ENCODE data around the gene STIMATE.

STIMATE gene

DNA sequence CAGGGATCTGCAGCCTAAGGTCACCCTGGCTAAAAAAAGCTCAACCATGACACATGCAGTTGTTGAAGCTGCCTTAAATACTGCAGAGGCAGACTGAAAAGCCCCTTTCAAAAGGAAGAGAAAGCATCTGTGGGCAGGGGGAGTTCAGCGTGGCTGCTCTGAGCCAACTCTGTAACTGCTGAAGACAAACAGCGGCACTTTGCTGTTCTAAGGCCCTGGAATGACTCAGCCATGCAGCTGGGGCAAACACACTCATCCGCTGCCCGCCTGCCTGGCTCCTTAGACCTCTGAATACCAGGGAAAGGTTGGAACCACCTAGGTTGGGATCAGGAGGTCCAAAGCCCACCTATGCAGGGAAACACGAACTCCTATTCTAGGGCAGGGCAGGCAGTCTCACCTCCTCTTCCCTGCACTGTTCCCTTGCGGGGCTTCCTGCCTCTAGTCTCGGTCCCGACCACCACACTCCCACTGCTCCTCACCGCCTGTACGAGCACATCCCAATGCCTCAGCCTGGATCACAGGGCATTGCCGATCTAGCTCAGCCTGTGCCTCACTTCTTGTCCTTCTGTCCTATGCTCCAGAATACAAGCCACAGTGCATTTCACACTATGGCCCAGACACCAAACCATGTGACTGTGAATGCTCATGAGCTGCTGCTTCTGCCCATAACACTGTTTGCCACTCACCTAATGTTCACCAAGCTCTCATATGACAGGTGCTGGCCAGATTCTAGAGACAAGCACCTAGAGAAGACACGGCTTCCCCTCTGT, 56.0 kb downstream of the STIMATE start:
- DNase-seq (ENCODE audit: low read depth, low spot score): no peak

DNA sequence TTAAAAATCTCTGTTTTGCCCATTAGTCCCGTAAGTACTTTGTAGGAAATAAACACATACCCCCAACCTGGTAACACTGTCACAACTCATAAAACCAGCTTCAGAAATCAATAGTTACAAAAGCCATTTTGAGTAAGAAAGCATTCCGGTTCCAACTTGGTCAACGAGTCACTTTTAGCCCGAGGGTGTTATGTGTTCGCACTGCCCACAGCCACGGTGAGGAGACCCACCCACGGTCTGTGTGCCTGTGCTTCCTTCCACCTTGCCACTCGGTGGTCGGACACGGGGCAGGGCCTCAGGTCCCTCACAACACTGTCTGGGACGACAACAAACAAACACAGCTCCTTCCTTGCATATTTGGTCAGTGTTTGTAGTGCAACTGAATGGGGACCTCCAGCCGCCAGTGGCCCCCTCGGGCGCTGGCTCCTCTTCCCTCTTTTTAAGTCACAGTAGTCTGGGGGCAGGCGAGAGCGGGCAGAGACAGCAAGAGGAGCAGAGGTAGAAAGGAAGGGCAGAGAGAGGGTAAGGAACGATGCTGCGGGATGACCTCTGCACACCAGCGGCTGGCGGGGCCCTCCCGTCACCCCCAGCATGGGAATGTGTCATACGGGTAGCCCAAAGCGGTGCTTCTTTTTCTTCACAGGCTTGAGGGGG, 57.3 kb downstream of the STIMATE start:
- DNase-seq (ENCODE audit: low read depth, low spot score): no peak

DNA sequence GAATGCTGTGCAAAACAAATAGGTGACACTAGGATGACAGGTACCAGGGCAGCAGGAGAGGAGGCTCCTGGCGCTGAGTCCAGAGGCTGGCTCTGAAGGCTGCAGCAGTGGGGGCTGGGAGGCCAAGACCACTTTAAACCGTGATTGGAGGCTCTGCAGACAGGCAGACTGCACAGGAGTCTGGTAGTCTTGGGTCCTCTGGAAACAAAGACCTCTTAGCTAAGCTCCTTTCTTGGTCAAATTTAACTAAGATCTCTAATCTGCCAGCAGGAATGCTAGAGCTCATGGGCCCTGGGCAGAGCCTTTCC, 58.1 kb downstream of the STIMATE start:
- no peak for DNase-seq (ENCODE audit: low read depth, low spot score)

DNA sequence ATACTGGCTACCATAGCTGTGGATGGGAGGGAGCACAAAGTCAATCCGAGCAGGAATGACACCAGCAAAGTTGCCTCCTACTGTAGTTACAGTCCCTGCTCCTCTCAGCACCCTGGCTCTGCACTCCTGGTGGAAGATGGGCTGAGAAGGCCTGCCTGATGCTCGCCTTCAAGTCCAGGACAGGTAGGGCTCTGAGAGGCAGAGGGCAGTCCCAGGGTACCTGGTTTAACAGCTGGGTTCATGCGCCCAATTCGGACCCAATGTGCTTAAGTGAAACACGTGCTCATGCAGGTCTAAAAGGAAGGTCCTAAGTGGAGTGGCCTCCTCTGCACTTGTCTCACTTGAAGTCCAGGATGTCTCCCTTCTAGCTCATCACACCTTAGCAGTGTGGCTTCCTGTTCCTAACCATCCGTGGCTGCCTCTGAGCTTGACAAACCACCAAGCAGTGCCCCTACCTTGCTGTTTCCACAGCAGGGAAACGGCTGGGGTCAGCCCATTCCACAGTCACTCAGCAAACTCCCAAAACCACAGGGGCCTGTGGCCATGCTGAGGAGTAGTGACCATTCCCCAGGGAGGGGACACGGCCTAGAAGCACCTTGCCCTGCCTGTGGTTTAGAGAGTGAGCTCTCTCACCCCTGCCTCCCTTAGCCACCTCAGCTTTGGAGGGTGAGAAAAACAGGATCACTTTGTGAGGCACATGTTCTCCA, 58.6 kb downstream of the STIMATE start:
- no peak for DNase-seq (ENCODE audit: low read depth, low spot score)

DNA sequence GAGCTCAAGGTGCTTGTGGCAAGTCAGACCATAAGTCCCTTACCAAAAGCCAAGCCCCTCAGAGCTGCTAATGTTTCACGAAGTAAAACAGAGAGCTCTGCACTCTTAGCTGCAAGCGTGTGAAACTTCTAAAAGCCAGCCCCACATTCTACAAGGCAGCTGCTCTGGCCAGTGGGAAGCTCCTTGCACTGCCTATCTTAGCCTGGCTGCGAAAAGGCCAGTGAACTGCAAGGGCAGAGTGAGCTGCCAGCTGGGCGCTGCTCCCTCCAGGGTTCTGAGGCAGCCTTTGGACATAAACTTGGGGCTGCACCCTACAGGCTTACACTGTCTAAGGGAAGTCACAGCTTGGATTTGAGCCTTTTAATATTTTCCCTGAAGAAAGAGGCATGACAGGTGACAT, 60.4 kb downstream of the STIMATE start:
- DNase-seq (ENCODE audit: low read depth, low spot score): no peak

DNA sequence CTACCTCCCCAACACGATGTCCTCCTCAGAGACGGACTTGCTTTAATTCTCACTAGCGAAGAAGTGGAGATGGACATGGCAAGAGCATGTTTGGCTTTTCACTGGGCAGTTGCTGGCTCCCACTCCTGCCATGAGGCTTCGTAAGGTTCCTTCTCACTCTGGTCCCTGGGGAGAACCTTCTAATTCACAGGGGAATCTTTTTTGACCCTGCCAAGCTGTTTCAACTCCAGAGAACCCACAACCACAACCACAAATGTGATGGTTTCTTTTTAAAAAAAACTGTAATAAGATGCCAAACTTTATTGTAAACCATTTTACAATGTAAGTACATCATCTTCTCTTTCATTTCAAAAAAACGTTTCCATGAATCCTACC, 60.9 kb downstream of the STIMATE start:
- DNase-seq (ENCODE audit: low read depth, low spot score): no peak

DNA sequence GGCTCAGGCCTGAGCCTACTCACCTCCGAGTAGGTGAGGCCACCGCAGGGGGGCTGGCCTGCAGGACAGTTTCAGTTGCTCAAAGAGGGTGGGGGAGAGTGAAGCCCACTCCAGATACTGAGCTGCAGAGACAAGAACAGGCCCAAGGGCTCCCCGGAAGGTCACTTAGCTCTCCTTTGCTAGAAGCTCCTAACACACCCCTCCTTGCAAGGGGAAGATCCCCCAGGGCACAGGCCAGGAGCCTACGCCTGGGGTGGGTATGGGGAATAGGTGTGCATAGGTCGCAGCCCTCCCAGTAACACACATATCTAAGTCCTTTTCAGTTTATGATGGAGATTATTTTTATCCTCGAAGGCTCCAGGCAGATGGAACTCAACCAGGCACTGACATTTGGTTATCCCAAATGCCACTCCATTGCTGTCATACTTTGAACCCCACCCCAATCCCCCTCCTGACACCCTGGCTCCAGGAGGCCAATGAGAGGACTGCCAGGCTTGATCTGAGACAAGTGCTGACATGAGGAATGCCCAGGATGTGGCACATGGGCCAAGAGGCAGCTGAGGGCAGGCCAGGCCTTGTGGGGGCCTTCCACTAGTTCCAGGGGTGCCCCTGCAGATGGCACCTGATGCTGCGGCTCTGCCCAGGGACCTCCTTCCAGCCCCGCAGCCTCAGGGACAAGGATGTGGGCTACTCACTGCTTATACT, 61.4 kb downstream of the STIMATE start:
- DNase-seq (ENCODE audit: low read depth, low spot score): no peak

DNA sequence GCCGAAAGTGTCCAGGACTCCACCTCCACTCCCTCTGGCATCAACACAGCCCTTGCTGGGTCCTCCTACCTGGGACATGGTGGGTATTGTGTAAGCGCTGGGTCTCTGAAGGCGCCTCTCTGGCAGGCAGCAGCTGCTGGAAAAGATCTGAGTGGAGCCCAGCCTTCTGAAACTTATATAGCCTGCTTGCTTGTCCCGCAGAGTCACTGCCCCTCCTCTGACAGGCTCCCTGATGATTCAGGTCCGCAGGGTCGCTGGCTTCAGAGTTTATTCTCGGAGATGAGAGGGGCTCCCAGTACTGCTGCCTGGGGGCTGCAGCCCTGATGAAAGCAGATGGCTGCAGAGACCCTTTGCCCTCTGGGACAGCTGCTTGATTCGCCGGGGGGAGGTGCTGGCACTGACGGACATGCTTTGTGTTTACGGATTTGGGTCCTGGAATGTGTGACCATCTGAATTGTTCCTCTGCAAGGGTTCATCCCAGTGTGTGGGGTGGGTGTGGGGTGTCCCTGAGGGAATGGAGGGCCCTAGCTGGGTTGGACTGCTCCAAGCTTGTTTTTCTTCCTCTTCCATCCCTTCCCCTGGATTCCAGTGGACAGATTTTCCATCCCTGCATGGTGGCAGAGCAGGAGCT, 62.4 kb downstream of the STIMATE start, which contains the start of gene MUSTN1:
Gene MUSTN1, minus strand, starts transcription at position 149 of the 631 bp plus-strand sequence. Its CDS starts 71 bp downstream, at position 78.
- DNase-seq (ENCODE audit: low read depth, low spot score): peak; percentile 36

DNA sequence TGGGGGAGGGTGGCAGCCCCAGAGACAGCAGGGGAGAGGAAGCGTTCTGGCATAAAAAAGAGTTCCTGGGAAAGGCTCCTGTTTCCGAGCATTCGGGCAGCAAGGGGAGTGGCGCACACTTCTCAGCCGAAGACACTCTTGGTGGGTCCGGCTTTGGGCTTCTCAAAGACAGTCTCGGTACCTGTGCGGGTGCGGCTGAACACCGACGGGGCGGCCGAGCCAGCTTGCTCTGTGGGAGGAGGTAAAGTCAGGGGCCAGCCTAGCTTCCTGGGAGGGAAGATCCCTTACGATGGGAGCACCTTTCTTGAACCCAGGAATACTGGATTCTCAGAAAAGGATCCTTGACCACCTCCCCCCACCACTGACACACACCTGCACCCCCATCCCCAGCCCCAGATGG, 64.1 kb downstream of the STIMATE start:
- no peak for DNase-seq (ENCODE audit: low read depth, low spot score)

DNA sequence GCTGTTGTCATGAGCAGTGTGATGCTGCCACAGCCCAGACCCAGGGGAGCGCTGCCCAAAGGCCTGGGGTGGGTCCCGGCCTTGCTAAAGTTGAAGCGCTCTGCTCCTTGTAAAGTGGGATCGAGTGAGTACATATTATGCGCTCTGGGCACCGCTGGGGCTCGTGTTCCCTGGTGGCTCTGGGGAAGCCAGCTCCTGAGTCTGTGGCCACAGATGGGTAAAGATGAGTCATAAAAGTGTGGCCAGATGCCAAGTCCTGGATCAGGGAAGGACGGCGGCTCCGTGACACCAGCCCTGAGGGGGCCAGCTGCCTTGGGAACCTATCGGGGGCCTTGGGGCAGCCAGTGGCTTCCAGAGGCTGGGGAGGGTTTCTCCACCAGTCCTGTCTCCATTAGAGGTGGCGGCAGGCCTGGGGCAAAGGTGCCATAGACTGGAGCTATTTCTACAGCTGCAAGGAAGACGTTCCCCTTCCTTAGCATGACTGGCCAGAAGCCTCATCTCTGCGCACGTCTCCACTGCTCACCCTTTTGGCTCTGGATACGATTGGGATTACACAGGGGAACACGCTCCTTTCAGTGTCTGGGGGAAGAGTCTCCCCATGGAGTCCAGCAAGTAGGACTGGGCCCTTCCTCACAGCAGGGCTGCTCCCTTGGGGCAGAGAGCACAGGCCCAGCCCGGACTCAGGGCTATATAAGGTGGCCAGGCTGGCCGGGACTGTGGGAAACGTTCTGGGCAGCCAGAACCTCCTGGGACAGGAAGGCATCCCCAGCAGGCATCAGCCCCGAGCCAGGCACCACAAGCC, 65.6 kb downstream of the STIMATE start:
- peak; percentile 56 for DNase-seq (ENCODE audit: low read depth, low spot score)

DNA sequence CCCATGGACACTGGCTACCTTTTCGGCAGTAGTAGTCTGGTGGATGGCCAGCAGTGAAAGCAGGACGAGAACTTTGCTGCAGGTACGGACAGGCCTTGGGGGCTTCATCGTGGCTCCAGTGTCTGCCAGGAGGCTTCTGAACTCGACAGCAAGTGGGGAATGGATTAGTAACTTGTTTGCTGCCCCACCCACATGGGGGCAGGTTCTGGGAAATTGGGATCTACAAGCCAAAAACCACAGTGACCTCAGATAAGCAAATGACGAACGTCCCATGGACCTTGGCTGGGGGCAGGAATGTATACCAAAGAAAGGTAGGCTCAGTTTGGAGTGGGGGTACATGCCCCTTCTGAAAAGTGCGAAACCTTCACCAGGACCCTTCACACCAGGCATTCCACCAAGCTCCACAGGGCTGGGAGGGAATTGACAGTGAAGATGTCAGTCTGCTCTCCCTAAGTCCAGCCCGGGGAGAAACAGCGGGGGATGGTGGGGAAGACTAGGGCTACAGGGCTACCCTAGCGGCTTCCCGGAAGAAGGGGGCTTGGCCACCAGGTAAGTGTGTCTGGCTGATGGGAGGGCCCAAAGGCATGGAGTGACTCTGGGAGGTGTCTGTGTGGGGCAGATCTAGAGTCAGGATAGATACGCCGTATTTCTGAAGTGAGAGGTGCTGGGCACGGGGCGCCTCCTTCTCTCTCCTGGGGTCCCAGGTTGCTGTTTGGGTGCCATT, 66.7 kb downstream of the STIMATE start, which contains the start of gene ITIH4:
Gene ITIH4, minus strand, starts transcription at position 138 of the 724 bp plus-strand sequence. Its CDS starts 30 bp downstream, at position 108.
- DNase-seq (ENCODE audit: low read depth, low spot score): no peak

DNA sequence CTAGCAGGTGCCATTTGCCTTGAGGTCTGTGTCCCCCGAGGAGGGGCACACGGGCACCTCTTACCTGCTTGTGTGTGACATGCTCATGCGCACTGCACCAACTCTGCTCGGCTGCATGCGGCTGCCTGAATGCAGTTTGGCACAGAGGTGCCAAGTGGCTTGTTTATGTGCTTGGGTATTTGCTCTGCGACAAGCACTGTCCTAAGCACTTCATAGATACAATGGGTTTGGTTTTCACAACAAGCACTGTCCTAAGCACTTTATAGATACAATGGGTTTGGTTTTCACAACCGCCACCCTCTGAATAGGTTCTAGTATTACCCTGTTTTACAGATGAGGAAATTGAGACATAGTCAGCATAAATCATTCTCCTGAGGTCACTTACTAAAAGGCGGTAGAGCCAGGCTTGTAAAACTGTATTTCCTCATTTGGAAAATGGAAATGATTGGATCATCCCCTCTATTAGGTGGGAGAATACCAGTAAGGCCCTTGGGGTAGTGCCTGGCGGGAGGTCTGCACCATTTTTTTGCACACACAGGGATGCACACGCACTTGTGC, 67.4 kb downstream of the STIMATE start:
- no peak for DNase-seq (ENCODE audit: low read depth, low spot score)

DNA sequence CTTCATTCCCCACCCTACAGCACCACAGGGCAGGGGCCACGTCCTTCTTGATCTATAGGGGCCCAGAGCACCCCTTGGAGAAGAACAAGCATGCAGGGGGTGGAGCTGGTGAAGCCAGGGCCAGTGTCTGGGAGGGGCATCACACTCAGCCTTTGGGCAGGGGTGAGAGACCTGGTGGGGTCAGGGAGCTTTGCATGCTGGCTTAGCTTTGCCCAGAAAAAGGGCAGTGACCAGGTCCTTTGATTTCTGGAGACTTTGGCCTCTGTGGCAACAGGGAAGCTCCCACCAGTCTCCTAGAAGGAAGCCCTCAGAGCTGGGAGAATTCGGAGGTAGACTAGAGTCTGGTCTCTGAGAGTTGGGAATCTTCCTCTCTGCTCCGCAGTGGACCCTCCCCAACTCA, 67.9 kb downstream of the STIMATE start:
- DNase-seq (ENCODE audit: low read depth, low spot score): no peak

DNA sequence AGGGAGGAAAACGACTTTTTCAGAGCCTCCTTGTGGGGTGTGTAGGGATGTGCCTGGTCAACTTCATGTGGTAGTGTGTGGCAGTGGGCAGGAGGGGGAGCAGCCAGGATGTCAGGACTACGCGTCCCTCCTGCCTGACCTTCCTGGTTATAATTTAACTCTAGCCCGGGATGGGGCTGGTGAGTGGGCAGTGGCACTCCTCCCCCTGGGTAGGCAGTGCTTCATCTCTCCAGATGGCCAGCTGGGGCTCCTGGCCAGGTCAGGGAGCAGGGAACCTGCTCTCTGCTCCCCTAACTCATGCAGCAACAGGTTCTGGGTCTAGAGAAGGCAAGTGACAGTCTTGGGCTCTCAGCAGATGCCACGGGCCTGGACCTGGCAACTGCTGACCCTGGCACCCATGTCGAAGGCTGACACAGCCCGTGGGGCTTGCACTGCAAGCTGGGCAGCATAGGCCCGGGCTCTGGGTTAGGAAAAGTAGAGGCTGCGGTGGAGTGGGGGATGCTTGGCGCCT, 69.4 kb downstream of the STIMATE start:
- DNase-seq (ENCODE audit: low read depth, low spot score): no peak

DNA sequence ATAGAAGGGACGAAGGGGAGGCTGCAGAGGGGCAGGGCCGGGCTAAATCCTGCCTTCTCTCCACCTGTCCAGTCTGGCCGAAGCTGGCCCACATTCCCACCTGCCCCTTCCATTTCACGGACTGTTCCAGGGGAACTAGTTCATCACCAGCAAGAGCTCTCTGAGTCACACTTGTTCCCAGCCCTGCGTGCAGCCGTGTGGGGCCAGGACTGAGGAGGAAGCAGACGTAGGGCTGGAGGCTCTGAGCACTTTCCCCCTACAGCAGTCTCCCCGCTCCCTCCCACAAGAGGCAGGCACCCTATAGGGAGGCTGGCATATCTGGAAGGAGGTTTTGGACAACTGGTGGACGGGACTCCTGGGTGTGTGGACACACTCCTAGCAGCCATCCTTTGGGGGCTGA, 69.9 kb downstream of the STIMATE start:
- no peak for DNase-seq (ENCODE audit: low read depth, low spot score)

DNA sequence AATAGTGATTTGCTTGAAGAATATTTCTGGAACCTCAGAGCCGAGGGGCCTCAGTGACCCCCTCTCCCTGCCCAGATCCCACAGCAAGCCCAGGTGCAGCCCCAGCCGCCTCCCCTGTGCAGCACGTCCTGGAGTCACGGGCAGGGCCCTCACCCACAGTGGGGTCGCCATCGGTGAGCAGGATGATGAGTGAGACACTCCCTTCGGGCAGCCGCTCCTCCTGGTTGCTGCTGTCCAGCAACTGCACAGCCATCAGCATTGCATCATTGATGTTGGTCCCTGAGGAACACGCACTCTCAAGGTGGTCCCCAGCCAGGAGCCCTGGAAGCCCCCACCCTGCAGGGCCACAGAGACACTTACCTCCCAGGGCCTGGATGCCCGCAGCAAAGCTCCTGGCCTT, 73.3 kb downstream of the STIMATE start:
- DNase-seq (ENCODE audit: low read depth, low spot score): no peak

DNA sequence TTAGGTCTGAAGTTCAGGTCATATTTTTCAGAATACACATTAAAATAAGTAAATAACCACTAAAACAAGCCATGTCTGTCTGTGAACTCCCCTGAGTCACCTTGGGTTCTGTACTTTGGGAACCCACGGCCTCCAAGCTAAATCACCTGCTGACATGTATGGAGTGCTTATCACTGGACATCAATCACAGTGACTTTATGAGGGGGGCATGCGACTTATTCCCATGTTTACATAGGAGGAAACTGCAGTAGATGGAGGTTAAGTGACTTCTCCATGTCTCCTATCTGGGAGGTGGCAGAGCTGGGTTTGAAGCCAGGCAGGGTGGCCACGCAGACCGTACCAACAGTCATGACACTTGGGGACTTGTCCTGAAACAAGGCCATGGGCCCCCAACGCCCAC, 75.0 kb downstream of the STIMATE start:
- no peak for DNase-seq (ENCODE audit: low read depth, low spot score)

DNA sequence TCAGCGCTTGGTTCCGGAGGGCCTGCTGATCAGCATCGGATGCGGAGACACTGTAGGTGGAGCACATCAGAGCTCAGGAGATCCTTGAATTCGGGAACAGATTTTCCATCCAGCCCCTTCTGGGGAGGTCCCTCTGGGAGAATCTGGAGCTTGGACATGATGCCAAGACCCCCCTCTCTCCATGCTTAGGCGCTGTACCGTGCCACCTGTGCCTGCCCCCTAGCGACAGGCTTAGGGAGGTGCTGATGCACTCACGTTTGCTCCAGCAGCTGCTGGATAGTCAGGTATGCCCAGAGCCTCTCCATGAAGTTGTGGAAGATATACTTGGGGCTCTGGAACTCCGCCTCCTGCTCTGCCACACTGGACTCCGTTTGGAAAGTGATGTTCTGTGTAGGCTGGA, 76.6 kb downstream of the STIMATE start:
- no peak for DNase-seq (ENCODE audit: low read depth, low spot score)

DNA sequence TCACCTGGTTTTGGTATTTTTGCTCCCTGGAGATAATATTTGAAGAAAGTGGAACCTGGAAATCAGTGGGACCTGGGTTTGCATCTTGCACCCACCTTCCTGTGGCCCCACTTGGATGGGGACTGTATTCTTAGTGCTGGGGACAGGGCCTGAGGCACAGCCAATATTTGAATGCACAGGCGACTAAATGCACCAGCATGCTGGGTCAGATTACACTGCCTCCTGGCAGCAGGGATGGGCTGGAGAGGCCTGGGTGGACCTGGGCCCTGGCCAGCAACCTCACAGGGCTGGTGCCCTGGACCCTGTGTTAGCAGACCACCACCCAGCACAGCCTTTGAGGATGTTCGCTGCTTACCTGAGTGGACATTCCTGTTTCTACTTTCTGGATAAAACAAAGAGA, 77.4 kb downstream of the STIMATE start:
- DNase-seq (ENCODE audit: low read depth, low spot score): no peak

DNA sequence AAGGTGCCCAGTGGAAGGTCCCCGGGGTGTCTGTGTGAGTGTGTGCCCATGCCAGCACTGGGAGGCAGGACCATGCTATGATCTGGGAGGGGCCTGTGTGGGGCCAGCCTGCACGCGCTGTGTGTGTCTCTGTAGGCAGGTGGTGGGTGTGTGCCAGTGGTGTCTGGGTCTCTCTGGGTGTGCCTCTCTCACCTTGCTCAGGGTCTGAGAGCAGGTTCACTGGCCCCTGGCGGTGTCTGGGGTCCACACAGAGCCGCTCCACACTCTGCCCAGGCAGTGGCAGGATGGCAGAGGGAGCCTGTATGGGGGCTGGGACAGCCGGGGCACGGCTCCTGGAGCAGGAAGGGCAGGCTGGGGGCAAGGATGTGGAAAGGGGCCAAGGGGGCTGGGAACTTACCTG, 79.5 kb downstream of the STIMATE start:
- DNase-seq (ENCODE audit: low read depth, low spot score): no peak

Measured in smooth muscle cell of the brain vasculature (primary cell).